IMR-90 (cell line): ENCODE data around the gene DAG1.
A peak's percentile ranks its signal among the peaks of the same experiment; 100 is the strongest.

Experiments used
- CEBPB ChIP-seq: IDR thresholded peaks from 2 replicates; pipeline ENCODE4 v1.6.1; 2012; ENCODE audit warnings: low read depth, low read length, improper control_type of control experiment
- MAFK ChIP-seq: IDR thresholded peaks from 2 replicates; pipeline ENCODE4 v1.6.1; 2012; ENCODE audit warnings: low read depth, low read length, improper control_type of control experiment
- TF ChIP-seq, protein P1 (sequence below): conservative IDR thresholded peaks from 2 replicates; pipeline ENCODE4 v1.5.1; 2012; ENCODE audit warnings: mild to moderate bottlenecking, low read depth, low read length, improper control_type of control experiment
- TF ChIP-seq, protein P2 (sequence below): fragments of 150-350 bp; IDR thresholded peaks from 2 replicates; pipeline ENCODE4 v1.6.1; 2017; ENCODE audit warnings: mild to moderate bottlenecking, antibody characterized with exemption, low read length, low read depth

DNA sequence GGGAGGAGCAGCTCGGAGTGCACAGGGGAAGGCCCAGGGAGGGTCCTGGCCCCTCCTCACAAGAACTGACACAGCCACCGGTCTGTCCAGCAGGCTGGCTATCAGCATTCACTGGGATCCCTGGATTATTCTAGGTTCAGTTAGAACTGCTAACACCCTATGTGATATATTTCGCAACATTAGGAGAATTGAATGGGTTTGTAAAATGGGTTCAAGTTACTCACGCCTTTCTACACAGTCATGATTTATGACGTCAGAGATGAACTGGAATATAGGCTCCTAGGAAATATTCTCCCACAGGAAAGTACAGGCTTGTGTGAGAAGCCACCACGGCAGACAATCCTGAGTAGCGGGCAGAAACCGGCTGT, 83.2 kb downstream of the DAG1 start:
- TF ChIP-seq, protein P1, sequence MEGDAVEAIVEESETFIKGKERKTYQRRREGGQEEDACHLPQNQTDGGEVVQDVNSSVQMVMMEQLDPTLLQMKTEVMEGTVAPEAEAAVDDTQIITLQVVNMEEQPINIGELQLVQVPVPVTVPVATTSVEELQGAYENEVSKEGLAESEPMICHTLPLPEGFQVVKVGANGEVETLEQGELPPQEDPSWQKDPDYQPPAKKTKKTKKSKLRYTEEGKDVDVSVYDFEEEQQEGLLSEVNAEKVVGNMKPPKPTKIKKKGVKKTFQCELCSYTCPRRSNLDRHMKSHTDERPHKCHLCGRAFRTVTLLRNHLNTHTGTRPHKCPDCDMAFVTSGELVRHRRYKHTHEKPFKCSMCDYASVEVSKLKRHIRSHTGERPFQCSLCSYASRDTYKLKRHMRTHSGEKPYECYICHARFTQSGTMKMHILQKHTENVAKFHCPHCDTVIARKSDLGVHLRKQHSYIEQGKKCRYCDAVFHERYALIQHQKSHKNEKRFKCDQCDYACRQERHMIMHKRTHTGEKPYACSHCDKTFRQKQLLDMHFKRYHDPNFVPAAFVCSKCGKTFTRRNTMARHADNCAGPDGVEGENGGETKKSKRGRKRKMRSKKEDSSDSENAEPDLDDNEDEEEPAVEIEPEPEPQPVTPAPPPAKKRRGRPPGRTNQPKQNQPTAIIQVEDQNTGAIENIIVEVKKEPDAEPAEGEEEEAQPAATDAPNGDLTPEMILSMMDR = no peak
- TF ChIP-seq CEBPB = peak; percentile 96
- TF ChIP-seq, protein P2, sequence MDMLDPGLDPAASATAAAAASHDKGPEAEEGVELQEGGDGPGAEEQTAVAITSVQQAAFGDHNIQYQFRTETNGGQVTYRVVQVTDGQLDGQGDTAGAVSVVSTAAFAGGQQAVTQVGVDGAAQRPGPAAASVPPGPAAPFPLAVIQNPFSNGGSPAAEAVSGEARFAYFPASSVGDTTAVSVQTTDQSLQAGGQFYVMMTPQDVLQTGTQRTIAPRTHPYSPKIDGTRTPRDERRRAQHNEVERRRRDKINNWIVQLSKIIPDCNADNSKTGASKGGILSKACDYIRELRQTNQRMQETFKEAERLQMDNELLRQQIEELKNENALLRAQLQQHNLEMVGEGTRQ = no peak
- no peak for TF ChIP-seq MAFK
